ENCODE data around the gene UVSSA.

Gene UVSSA

DNA sequence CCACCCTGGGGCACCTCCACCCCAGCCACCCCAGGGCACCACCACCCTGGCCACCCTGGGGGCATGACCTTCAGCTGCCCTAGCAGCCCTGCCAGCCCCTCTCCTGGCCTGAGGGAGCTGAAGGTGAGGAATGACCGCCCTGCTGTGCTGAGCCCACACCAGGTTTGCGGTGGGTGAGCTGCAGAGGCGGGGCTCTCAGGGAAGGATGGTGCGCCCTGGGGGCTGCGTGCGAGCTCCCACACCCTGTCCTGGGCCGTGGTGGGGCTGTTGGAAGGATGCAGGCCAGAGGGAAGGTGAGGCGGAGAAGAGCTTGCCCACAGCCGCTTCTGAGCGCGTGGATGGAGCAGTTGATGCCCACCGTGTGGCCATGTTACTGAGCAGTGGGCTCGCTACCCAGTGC lies 17.7 kb downstream of the UVSSA start:
- DNase-seq (ENCODE audit: low spot score) = no peak
- TF ChIP-seq, protein P1, sequence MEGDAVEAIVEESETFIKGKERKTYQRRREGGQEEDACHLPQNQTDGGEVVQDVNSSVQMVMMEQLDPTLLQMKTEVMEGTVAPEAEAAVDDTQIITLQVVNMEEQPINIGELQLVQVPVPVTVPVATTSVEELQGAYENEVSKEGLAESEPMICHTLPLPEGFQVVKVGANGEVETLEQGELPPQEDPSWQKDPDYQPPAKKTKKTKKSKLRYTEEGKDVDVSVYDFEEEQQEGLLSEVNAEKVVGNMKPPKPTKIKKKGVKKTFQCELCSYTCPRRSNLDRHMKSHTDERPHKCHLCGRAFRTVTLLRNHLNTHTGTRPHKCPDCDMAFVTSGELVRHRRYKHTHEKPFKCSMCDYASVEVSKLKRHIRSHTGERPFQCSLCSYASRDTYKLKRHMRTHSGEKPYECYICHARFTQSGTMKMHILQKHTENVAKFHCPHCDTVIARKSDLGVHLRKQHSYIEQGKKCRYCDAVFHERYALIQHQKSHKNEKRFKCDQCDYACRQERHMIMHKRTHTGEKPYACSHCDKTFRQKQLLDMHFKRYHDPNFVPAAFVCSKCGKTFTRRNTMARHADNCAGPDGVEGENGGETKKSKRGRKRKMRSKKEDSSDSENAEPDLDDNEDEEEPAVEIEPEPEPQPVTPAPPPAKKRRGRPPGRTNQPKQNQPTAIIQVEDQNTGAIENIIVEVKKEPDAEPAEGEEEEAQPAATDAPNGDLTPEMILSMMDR (IDR thresholded peaks at IDR 0.05; ENCODE audit: borderline replicate concordance, control extremely low read depth, extremely low read depth, insufficient read depth, missing control alignments) = no peak
- in situ Hi-C loops (cut with MboI; ENCODE audit: low sequenced_read_pairs, unreplicated experiment) = no loop called here

DNA sequence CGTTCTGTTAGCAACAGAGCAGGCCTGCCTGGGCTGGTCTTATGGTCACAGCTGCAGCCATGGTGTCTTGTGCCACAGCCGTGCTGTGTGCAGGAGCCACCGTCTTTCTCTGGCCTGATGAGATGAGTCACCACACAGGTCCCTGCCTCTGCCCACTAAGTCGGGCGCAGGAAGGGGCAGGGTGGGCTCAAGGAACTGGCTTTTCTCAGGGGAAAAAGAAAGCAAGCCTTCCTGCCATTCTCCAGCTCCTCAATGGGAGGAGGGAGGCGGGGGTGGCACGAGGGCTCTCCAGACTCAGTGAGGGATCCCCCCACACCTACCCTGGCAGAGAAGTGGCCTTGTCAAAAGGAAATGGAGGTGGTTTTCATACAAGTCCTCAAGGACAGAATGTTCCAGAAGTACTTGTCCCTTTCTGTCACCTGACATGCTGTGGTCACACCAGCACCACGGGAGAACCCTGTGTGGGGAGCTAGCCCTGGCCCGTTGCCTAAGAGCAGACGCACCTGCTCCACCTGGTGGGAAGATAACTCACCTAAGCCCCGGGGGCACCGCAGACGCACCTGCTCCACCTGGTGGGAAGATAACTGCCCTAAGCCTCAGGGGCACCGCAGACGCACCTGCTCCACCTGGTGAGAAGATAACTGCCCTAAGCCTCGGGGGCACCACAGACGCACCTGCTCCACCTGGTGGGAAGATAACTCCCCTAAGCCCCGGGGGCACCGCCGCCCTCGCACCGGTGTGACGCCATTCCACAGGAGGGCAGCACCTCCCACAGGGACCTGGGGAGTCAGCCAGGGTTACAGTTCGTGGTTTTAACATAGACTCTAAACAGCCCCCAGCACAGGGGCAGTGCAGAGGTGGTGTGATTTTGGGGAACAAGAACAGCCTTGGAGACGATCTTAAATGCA lies 18.5 kb downstream of the UVSSA start:
- DNase-seq (ENCODE audit: low spot score) = no peak
- TF ChIP-seq, protein P1 (IDR thresholded peaks at IDR 0.05; ENCODE audit: borderline replicate concordance, control extremely low read depth, extremely low read depth, insufficient read depth, missing control alignments) = no peak
- in situ Hi-C loops (cut with MboI; ENCODE audit: low sequenced_read_pairs, unreplicated experiment) = no loop called here

DNA sequence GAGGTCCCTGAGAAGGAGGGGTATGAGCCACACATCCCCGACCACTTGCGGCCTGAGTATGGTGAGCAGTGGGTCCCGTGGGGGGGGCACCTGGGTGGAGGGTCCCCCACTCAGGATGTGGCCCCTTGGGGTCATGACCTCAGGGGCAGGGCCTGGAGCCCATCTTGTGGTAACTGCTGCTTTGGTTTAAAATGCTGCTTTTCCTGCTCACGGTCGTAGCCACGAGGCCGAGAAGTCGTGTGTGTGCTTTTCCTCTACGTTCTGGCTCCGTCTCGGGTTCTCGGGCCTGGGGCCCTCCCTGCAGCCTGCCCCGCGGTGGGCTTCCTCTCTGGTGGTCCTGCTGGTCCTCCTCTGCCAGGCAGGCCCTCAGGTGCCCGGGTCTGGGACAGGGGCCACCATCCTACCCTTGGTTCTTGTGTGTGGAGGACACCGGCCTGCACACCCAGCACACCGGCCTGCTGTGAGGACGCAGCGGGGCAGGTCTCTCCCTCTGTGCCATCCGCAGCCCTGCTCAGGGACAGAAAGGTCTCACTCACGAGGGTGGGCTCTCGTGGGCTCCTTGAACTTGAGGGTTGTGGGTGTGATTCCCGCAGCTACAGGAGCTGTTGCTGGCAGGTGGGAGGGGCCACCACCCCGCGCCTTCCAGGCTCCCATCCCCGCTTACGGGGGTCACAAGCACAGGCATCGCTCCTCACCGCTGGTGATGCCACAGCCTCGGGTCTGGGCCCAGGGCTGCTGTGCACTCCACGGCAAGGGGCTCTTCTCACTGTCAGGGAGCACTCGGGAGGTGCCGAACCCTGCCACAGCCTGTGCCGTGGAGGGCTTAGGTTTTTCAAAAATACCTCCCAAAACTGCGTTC lies 19.6 kb downstream of the UVSSA start:
- in situ Hi-C loops (cut with MboI; ENCODE audit: low sequenced_read_pairs, unreplicated experiment) = no loop called here

DNA sequence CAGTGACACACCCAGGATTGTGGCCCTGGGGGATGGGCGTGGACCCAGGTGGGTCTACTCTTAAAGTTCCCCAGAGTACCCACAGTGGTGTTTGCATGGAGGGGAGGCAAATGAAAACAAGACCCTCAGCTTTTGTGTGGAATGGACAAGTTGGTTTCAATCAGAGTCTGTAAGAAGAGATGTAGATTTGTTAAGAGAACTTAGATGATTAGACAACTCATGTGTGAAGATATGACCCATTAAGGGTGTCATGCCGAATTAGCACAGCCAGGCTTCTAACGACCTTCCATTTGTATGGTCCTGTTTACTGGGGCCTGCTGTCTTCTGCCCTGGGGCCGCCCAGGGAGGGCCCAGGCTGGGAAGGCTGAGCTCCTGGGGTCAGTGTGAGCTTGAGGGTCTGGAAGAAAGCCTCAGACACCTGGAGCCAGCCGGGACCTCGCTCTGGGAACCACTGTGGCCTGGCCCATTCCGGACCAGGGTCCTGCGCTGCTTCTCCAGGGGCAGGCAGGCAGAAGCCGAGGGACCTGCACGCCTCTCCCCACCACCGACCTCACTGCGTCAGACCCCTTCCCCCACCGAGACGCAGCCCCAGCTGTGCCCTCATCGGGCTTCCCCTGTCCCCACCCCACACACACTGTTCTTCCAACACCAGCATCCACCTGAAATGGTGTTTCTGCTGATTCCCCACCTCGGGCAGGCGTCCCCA lies 20.4 kb downstream of the UVSSA start:
- TF ChIP-seq, protein P1 (IDR thresholded peaks at IDR 0.05; ENCODE audit: borderline replicate concordance, control extremely low read depth, extremely low read depth, insufficient read depth, missing control alignments) = no peak
- in situ Hi-C loops (cut with MboI; ENCODE audit: low sequenced_read_pairs, unreplicated experiment) = no loop called here
- DNase-seq (ENCODE audit: low spot score) = no peak

More for the DNA sequence above, 19.6 kb downstream of the UVSSA start:
- no peak for DNase-seq (ENCODE audit: low spot score)
- TF ChIP-seq, protein P1 (IDR thresholded peaks at IDR 0.05; ENCODE audit: borderline replicate concordance, control extremely low read depth, extremely low read depth, insufficient read depth, missing control alignments) = no peak

DNA sequence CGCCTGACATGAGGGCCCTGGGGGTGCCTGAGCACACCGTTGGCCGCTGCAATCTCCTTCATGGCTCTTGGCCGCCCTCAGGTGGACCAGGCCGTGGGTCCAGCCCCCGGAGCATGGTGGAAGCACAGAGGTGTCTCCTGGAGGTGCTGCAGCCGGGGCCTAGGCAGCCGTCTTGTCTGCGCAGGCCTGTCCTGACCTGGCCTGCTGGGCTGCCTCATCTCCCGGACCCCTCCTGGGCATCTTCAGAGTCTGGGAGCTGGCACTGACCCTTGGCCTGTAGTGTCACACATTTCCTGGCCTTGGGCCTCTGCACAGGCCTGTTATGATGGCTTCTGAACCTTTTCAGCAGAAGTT lies 20.9 kb downstream of the UVSSA start:
- DNase-seq (ENCODE audit: low spot score) = no peak
- TF ChIP-seq, protein P1 (IDR thresholded peaks at IDR 0.05; ENCODE audit: borderline replicate concordance, control extremely low read depth, extremely low read depth, insufficient read depth, missing control alignments) = no peak
- in situ Hi-C loops (cut with MboI; ENCODE audit: low sequenced_read_pairs, unreplicated experiment) = no loop called here

Measured in GM13976 (cell line).